Posterior vena cava (tissue), 2 donors: ENCODE measurements around the gene CLCA4. TPM values are rescaled to one million over a fixed set of nuclear protein-coding genes. Genes with fewer than 3 reads are reported as not detected.
"Not testable (repeated sequence)": the region's sequence is repeated elsewhere in the genome, so short reads cannot be mapped to it uniquely, and the experiment has no call there.

Experiments used
- DNase-seq: peaks from one replicate; pipeline ENCODE4 v3.0.0-alpha.2; 2020; ENCODE audit warnings: low spot score
- intact Hi-C, 2 donors: fragments of 100-400 bp; cut with DNase I; formaldehyde crosslinking; loops; one replicate each; pipeline versions ENCODE4 v1.14.1 to v1.14.2; 2022 to 2023
- long read RNA-seq, 2 donors: library from polyadenylated mRNA; unstranded; transcript quantifications; one replicate each; pipeline ENCODE4 v2.0.0, GENCODE V29; 2020 to 2021
- total RNA-seq, 2 donors: library from RNA; stranded (reverse); fragmentation: NEBNext Ultra II Directional; extraction: Animal tissue kit (Norgen Biotek cat#: 25700); gene quantifications; one replicate each; pipeline ENCODE4 v1.2.1, GENCODE V29; 2021
- donor health status: DM: yes; HTN: yes; CAD: no.
- donor health status: DM: yes; HTN: yes; CAD: no.

The CLCA4 gene, protein sequence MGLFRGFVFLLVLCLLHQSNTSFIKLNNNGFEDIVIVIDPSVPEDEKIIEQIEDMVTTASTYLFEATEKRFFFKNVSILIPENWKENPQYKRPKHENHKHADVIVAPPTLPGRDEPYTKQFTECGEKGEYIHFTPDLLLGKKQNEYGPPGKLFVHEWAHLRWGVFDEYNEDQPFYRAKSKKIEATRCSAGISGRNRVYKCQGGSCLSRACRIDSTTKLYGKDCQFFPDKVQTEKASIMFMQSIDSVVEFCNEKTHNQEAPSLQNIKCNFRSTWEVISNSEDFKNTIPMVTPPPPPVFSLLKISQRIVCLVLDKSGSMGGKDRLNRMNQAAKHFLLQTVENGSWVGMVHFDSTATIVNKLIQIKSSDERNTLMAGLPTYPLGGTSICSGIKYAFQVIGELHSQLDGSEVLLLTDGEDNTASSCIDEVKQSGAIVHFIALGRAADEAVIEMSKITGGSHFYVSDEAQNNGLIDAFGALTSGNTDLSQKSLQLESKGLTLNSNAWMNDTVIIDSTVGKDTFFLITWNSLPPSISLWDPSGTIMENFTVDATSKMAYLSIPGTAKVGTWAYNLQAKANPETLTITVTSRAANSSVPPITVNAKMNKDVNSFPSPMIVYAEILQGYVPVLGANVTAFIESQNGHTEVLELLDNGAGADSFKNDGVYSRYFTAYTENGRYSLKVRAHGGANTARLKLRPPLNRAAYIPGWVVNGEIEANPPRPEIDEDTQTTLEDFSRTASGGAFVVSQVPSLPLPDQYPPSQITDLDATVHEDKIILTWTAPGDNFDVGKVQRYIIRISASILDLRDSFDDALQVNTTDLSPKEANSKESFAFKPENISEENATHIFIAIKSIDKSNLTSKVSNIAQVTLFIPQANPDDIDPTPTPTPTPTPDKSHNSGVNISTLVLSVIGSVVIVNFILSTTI
- total RNA-seq = not detected
- long read RNA-seq, donor 1 = 0 reads
- long read RNA-seq, donor 2 = 0 reads

DNA sequence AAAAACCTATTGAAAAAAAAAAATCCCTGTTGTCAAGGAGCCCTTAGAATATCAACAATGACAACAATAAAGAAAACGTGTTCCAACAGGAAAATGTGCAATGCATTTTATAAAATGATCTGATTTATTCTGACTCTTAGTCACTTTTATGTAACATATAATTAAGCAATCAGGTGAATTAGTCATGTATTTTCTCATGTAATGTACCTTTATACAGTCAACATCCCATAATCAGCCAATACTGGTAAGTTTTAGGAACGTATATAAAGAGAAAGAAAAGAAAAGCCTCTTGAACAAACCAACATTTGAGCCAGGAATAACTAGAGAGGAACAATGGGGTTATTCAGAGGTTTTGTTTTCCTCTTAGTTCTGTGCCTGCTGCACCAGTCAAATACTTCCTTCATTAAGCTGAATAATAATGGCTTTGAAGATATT, at the start of gene CLCA4:
Gene CLCA4, plus strand, starts transcription at position 292 of the 435 bp plus-strand sequence. Its CDS starts 42 bp downstream, at position 334.
- intact Hi-C loops = no loop called here
- DNase-seq = no peak

- no peak for DNase-seq
- intact Hi-C loops = no loop called here
These were observed 48.6 kb upstream of the CLCA4 start for GRCh38 chr1:86498281-86498680.

DNA sequence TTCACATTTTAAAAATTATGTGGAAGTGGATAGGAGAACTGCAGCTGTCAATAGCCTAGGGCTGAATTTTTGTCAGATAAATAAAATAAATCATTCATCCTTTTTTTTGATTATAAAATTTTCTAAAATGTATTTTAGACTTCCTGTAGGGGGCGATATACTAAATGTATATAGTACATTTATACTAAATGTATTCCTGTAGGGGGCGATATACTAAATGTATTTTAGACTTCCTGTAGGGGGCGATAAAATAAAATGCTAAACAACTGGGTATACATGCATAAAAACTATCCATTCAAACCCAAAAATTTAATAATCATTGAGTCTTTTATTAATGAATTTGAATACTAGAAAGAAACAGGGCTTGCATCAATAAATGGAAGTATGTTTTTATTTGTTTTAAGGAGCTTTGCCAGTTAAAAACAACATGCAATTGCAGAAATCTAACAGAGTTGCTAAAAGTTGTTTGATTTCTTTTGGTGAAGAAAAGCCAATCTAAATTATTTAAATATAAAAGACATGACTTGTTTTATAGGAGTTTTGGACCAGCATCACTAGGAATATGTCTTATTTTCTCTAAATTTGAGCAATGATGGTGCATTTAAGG, 46.8 kb upstream of the CLCA4 start:
- no peak for DNase-seq
- intact Hi-C loops = no loop called here

DNA sequence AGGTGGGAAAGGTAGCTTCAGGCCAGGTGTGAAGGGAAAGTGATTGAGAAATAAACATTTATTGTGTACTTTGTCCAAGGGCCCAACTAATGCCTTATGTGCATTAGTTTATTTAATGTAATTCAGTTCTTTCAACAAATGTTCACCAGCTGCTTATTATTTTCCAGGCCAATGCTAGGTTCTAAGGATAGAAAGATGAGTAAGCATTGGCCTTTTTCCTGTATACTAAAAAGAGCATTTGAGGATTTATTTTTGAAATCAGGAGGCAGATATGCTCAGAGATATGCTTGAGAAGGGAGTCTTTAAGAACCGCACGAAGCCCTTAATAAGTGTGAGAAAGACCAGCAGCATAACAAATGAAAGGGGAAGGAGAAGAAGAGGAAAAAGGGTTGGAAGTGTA, 46.2 kb upstream of the CLCA4 start:
- DNase-seq = no peak
- intact Hi-C loops = no loop called here

- DNase-seq, intact Hi-C loops: not testable (repeated sequence)
These were observed 44.7 kb upstream of the CLCA4 start for GRCh38 chr1:86502125-86502646.

GRCh38 chr1:86502721-86503405, 44.0 kb upstream of the CLCA4 start:
- DNase-seq = no peak

DNA sequence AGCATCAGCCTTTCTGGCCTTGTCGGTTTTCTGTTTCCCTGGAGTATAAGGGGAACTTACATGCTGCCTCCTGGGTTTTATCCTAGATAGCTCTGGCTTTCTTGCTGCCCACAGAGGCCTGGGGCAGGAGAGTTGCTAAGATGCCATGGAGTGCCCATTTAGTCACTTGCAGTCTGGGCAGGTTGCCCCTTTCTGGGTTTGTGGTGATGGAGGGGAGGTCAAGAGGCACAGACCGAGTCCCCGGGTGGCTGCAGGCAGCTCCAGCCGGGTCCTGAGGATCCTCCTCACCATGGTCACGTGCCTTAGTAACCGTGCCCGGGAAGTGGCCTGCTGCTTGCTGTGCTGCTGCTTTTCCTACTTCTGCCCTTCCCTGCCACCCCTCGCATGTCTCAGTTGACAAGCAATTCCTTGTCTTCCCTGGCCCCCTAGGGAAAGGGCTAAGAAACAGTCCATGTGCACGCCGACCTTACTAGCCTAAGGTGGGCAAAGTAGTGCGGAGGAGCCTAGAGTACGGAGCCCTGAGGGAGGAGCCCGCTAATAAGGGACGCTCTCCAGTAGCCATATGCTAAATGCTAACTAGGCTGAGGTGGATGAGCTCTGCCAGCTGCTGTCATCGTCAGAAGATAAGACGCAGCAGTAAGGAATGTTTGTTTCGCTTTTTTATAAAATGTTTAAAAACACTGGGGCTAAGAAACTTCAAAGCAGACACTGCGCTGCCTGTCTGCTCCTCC, 43.3 kb upstream of the CLCA4 start:
- intact Hi-C loops = no loop called here
- peak; percentile 83 for DNase-seq

More at GRCh38 chr1:86502721-86503405, 44.0 kb upstream of the CLCA4 start:
- intact Hi-C loops = no loop called here

DNA sequence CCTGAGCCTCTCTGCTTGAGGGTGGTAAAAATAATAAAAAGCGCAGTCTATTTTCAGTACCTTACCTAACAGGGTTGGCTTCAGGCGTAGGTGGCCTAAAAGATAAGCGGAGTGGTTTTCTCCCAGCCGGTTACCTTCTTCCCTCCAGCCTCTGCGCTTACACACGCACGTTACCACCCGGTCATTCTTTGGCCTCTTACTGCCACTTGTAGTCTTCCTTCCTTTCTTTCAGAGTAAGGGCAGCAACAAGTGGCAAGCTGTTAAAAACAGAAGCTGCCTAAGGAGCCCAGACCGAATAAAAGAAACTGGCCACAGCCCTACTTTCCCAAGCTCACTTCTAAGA, 42.8 kb upstream of the CLCA4 start:
- no peak for DNase-seq
- intact Hi-C loops = no loop called here

GRCh38 chr1:86504895-86505563, 41.8 kb upstream of the CLCA4 start:
- intact Hi-C loops = no loop called here
- no peak for DNase-seq

DNA sequence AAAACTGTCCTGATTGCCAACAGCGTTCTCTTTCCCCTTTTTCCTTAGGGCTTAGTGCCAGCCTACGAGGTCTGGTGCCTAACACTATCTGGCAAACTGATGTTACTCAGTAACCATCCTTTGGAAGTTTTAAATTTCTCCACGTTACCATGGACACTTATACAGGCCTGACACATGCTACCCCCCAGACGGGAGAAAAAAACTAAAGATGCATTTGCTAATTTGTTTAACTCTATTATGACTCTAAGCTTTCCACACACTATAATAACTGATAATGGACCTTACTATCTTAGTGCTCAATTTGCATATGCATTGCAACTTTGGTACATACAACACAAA, 41.3 kb upstream of the CLCA4 start:
- intact Hi-C loops = no loop called here
- no peak for DNase-seq

- intact Hi-C loops = no loop called here
- DNase-seq = no peak
These were observed 38.8 kb upstream of the CLCA4 start for GRCh38 chr1:86507935-86508582.

DNA sequence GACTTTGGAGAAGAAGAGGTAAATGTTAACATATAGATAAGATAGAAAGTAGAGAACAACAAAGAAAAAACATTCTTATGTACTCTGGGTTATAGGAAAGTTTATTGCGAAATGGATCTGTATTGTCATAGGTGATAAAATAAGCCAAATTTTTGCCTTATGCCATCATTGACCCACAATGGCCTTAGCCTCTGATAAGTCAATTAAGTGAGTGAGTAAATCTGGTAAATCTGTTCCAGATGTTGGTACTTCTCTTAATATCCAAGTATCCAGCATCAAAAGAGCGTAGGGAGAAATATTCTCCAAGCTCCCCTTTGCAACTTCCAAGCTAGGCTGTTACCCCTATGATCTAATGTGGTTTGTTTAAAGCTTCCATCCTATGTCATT, 38.3 kb upstream of the CLCA4 start:
- intact Hi-C loops = no loop called here
- DNase-seq = no peak

DNA sequence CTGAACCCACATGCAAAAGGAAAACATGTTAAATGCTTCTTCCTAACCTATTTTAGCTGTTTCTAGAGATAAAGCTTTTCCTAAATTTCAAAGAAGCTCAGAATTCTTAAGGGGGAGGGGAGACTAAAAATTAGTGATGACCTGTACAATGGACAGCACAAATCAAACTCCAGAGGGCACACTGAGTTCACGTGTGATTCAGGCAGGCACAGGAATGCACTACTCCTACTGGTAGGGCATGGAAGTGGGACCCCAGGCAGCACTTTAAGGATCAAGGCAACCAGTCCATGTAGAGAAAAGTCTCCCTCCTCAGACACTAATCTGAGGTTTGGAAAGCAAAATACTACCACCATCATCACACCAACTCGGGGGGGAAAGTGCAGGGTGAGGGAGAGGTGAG, 31.3 kb upstream of the CLCA4 start:
- intact Hi-C loops = no loop called here
- DNase-seq = no peak

- intact Hi-C loops = no loop called here
- no peak for DNase-seq
These were observed 30.5 kb upstream of the CLCA4 start for GRCh38 chr1:86516335-86516734.

DNA sequence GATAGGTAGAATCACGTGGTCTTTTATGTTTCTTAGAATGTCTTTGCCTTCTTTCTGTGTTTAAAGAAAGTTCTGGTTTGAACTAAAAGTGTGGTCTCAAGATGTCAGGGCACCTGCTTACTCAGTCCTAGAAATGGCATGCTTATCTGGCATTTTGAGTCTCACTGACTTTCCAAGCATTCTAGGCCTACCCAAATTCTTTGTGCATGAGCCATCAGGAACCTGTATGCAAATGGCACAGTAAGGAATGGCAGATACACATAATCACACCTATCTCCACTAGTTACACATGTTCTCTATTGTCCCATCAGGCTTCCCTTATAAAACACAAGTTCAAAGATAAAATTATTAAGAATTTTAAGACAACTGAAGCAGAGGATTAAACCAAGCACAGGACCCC, 29.5 kb upstream of the CLCA4 start:
- intact Hi-C loops = no loop called here
- DNase-seq = no peak

GRCh38 chr1:86520789-86521521, 25.9 kb upstream of the CLCA4 start:
- intact Hi-C loops = no loop called here
- no peak for DNase-seq

GRCh38 chr1:86521522-86521891, 25.4 kb upstream of the CLCA4 start:
- DNase-seq = no peak
- intact Hi-C loops = no loop called here
